Endothelial cell of umbilical vein (primary cell): ENCODE measurements around the gene SP6. TPM values are rescaled to one million over a fixed set of nuclear protein-coding genes. Genes with fewer than 3 reads are reported as not detected.

Experiments
- BruUV-seq: library from RNA; stranded (reverse); fragments of 400-500 nt; replicated peaks from 2 replicates; lab custom pipeline; 2021; lab: Mats Ljungman, UMichigan
- CTCF ChIA-PET: fragments of 300-600, 350-600 bp; sonication (Branson Sonifier 250); formaldehyde crosslinking; loops from one replicate; lab custom pipeline; 2021; ENCODE audit warnings: antibody characterized with exemption, inconsistent platforms; lab: Charles Lee
- POLR2A ChIA-PET: fragments of 300-600, 350-600 bp; sonication (Branson Sonifier 250); formaldehyde crosslinking; loops from one replicate; lab custom pipeline; 2021; ENCODE audit warnings: antibody characterized with exemption, inconsistent platforms; lab: Charles Lee
- DNase-seq: peaks from one replicate; pipeline ENCODE4 v3.0.0-alpha.2; 2011; ENCODE audit warnings: low read depth, low spot score
- FAIRE-seq: peaks from 2 replicates; lab custom pipeline; 2011; peaks lifted over from hg19 to GRCh38; lab: Jason Lieb, UNC
- H2AFZ ChIP-seq: 2 replicates; pipeline ENCODE4 v1.6.0; 2012; ENCODE audit warnings: low read depth, low read length, control low read depth, inconsistent platforms
- H3K27ac ChIP-seq: 2 replicates; pipeline ENCODE4 v1.5.1; 2011; ENCODE audit warnings: low read depth, mild to moderate bottlenecking, control low read depth, low read length, moderate library complexity; ENCODE audit not compliant: insufficient read depth
- H3K27me3 ChIP-seq, 2 experiments: 2 replicates each; pipeline versions ENCODE4 v1.6.0 to v1.6.1; 2011; ENCODE audit warnings: low read length in 2 of 2, mixed read lengths in 1 of 2; ENCODE audit not compliant: control insufficient read depth in 2 of 2, insufficient read depth in 2 of 2
- H3K36me3 ChIP-seq, 2 experiments: 2 replicates in 1 of 2; 3 replicates in 1 of 2; pipeline ENCODE4 v1.5.1; 2011; ENCODE audit warnings: low read length in 2 of 2, mild to moderate bottlenecking in 1 of 2, moderate library complexity in 1 of 2; ENCODE audit not compliant: control insufficient read depth in 2 of 2, insufficient read depth in 2 of 2; ENCODE audit errors: extremely low read depth in 1 of 2
- H3K4me1 ChIP-seq: 3 replicates; pipeline ENCODE4 v1.5.1; 2011; ENCODE audit warnings: mild to moderate bottlenecking, low read length; ENCODE audit not compliant: control insufficient read depth, insufficient read depth; ENCODE audit errors: extremely low read depth
- H3K4me2 ChIP-seq: 2 replicates; pipeline ENCODE4 v1.6.1; 2011; ENCODE audit warnings: low read length, control low read depth, mixed read lengths; ENCODE audit not compliant: insufficient read depth
- H3K4me3 ChIP-seq, 3 experiments: fragments of 200-600 bp in 1 of 3; sonication (generic), shearing (Covaris generic) in 1 of 3; replicated peaks in 1 of 3; 2 replicates each; pipeline ENCODE4 v1.5.1; 2011 to 2016; ENCODE audit warnings: control low read depth in 3 of 3, low read length in 3 of 3, mild to moderate bottlenecking in 2 of 3, inconsistent platforms in 1 of 3, low read depth in 1 of 3, moderate library complexity in 1 of 3; ENCODE audit not compliant: insufficient read depth in 1 of 3
- H3K79me2 ChIP-seq: 2 replicates; pipeline ENCODE4 v1.6.0; 2012; ENCODE audit warnings: low read length, inconsistent platforms; ENCODE audit not compliant: control insufficient read depth, insufficient read depth
- H3K9ac ChIP-seq: replicated peaks from 2 replicates; pipeline ENCODE3; 2011; ENCODE audit warnings: low read length, control low read depth; ENCODE audit not compliant: insufficient read depth; ENCODE audit errors: extremely low read depth
- H3K9me1 ChIP-seq: replicated peaks from 3 replicates; pipeline ENCODE4 v1.6.0; 2011; ENCODE audit warnings: mild to moderate bottlenecking, low read length; ENCODE audit not compliant: control insufficient read depth, insufficient read depth; ENCODE audit errors: extremely low read depth
- H3K9me3 ChIP-seq: replicated peaks from 2 replicates; pipeline ENCODE4 v1.5.1; 2012; ENCODE audit warnings: low read length, inconsistent platforms; ENCODE audit not compliant: control insufficient read depth, insufficient read depth
- H4K20me1 ChIP-seq: replicated peaks from 2 replicates; pipeline ENCODE3; 2011; ENCODE audit warnings: mild to moderate bottlenecking, low read length; ENCODE audit not compliant: control insufficient read depth, insufficient read depth; ENCODE audit errors: extremely low read depth
- EZH2 ChIP-seq: IDR thresholded peaks from 2 replicates; pipeline ENCODE4 v1.6.1; 2012; ENCODE audit warnings: borderline replicate concordance, low read depth, mild to moderate bottlenecking, moderate library complexity, low read length, inconsistent platforms; ENCODE audit not compliant: severe bottlenecking
- FOS ChIP-seq: IDR thresholded peaks from 2 replicates; pipeline ENCODE4 v1.6.1; 2011; ENCODE audit warnings: mild to moderate bottlenecking, low read length, moderate library complexity, borderline replicate concordance; ENCODE audit not compliant: insufficient read depth
- MYC ChIP-seq: IDR thresholded peaks from one replicate; pipeline ENCODE4 v1.6.1; 2011; ENCODE audit warnings: mild to moderate bottlenecking, low read depth, low read length
- POLR2A ChIP-seq: IDR thresholded peaks from 2 replicates; pipeline ENCODE4 v1.6.1; 2012; ENCODE audit warnings: low read depth, mild to moderate bottlenecking, control low read depth, low read length
- POLR2AphosphoS5 ChIP-seq: IDR thresholded peaks from 2 replicates; pipeline ENCODE4 v1.6.1; 2012; ENCODE audit warnings: low read depth, mild to moderate bottlenecking, control low read depth, low read length, moderate library complexity; ENCODE audit not compliant: insufficient read depth
- dilution Hi-C: fragments of 300-500 bp; cut with MboI; formaldehyde crosslinking; loops from one replicate; pipeline ENCODE4 v1.15.0; 2019; ENCODE audit warnings: low sequenced_read_pairs; ENCODE audit not compliant: extremely low pct_ligation_motif_present
- intact Hi-C: fragments of 100-400 bp; cut with micrococcal nuclease; formaldehyde crosslinking; loops from one replicate; pipeline ENCODE4 v1.10.0; 2022
- polyA plus RNA-seq, 4 experiments: library from polyadenylated mRNA; depleted of rRNA in 3 of 4; stranded (reverse) in 3 of 4; unstranded in 1 of 4; fragments of >200 nt; gene quantifications; 2 replicates each; pipeline versions ENCODE4 v1.2.1 to v1.2.3, GENCODE V29; 2011 to 2012; ENCODE audit warnings: missing spikeins in 1 of 4
- total RNA-seq: library from RNA; stranded (reverse); gene quantifications from 2 replicates; pipeline ENCODE4 v1.2.3, GENCODE V29; 2021
- TF ChIP-seq, protein P1 (sequence below), 2 donors: IDR thresholded peaks; 1 replicate in 1 of 2; 2 replicates in 1 of 2; pipeline ENCODE4 v1.5.1; 2011; ENCODE audit warnings: low read length in 2 of 2, mild to moderate bottlenecking in 2 of 2, moderate library complexity in 2 of 2, control low read depth in 1 of 2, inconsistent platforms in 1 of 2, low read depth in 1 of 2; ENCODE audit not compliant: insufficient read depth in 1 of 2; ENCODE audit errors: extremely low read depth in 1 of 2

SP6 gene
- total and polyA plus RNA-seq, 2 donors (not counting 3 experiments of a cell fraction or from before 2014, with no cell fraction given): 0.11 to 1.3 TPM

DNA sequence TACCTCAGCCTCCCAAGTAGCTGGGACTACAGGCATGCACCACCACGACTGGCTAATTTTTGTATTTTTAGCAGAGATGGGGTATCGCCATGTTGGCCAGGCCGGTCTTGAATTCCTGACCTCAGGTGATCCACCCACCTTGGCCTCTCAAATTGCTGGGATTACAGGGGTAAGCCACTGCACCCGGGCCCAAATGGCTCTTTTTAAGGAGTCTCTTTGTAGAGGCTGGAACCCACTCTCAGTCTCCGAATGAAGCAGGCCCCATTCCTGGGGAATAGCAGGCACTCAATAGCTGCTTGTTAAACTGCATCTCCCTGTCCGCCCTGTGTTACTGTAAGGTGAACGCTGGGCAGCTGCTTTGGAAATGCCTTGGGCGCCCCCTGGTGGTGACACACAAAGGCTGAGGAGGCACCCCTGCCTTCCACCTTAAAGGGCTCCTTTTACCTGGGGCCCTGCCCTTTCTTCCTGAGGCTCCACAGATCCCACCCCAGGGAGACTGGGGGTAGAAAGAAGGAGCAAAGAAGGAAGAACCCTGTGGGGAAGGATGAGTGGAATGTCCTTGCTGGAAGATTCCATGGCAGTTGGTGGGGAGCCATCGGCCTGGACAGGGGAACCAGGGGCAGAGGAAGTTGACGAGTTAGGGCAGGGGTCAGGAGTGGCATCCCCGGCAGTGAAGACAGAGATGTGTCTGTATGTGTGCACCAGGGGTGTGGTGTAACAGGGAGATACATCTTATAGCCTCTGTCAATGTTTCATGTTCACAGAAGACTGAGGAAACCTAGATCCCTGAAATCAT, 39.0 kb upstream of the SP6 start:
- H3K36me3 ChIP-seq: no peaks in the 10 kb centered on the region
- H3K27me3 ChIP-seq: no peaks in the 10 kb centered on the region
- no peak overlapping the region for H3K27ac ChIP-seq
- CTCF ChIA-PET: interaction anchor here (0.5 to 9.6 kb wide), 38 partner anchors 9 to 132 kb away, joined by 3 to 367 read pairs (median 4); partner anchors contain the start of genes CDK5RAP3, LRRC46, MRPL10 and OSBPL7
- no TSS peak for BruUV-seq
- no peak overlapping the region for H3K9ac ChIP-seq
- H3K4me1 ChIP-seq: peaks cover 5% of the 10 kb centered on the region
- H3K9me3 ChIP-seq: no peaks in the 10 kb centered on the region
- no peak overlapping the region for H3K4me3 ChIP-seq
- dilution Hi-C loops (no loop called here), intact Hi-C loops (loop anchor here (1.0 kb wide), 1 partner anchor 49 kb away; the partner anchor contains the start of gene SCRN2)
- POLR2A ChIA-PET: interaction anchor here (0.6 kb wide), 1 partner anchor 47 kb away, joined by 3 read pairs; no protein-coding TSS in a partner anchor
- no peak overlapping the region for H3K4me2 ChIP-seq
- H2AFZ ChIP-seq: no peak overlapping the region
- no peaks in the 10 kb centered on the region for H3K9me1 ChIP-seq
- DNase-seq: peak; percentile 60
- H4K20me1 ChIP-seq: no peaks in the 10 kb centered on the region
- FAIRE-seq: peak; percentile 90
- no peaks in the 10 kb centered on the region for H3K79me2 ChIP-seq
- TF ChIP-seq MYC (no peak), EZH2 (no peak), FOS (no peak), POLR2A (no peak), POLR2AphosphoS5 (no peak)
- TF ChIP-seq, protein P1, sequence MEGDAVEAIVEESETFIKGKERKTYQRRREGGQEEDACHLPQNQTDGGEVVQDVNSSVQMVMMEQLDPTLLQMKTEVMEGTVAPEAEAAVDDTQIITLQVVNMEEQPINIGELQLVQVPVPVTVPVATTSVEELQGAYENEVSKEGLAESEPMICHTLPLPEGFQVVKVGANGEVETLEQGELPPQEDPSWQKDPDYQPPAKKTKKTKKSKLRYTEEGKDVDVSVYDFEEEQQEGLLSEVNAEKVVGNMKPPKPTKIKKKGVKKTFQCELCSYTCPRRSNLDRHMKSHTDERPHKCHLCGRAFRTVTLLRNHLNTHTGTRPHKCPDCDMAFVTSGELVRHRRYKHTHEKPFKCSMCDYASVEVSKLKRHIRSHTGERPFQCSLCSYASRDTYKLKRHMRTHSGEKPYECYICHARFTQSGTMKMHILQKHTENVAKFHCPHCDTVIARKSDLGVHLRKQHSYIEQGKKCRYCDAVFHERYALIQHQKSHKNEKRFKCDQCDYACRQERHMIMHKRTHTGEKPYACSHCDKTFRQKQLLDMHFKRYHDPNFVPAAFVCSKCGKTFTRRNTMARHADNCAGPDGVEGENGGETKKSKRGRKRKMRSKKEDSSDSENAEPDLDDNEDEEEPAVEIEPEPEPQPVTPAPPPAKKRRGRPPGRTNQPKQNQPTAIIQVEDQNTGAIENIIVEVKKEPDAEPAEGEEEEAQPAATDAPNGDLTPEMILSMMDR (IDR thresholded peaks at IDR 0.05; ENCODE audit: extremely low read depth in 1 of 2, insufficient read depth in 1 of 2, low read depth in 1 of 2, low read length in 2 of 2): peak; percentile 85 to 89
